Measurements from ENCODE around the gene SLC6A6.
A peak's percentile ranks its signal among the peaks of the same experiment; 100 is the strongest.

Gene SLC6A6

DNA sequence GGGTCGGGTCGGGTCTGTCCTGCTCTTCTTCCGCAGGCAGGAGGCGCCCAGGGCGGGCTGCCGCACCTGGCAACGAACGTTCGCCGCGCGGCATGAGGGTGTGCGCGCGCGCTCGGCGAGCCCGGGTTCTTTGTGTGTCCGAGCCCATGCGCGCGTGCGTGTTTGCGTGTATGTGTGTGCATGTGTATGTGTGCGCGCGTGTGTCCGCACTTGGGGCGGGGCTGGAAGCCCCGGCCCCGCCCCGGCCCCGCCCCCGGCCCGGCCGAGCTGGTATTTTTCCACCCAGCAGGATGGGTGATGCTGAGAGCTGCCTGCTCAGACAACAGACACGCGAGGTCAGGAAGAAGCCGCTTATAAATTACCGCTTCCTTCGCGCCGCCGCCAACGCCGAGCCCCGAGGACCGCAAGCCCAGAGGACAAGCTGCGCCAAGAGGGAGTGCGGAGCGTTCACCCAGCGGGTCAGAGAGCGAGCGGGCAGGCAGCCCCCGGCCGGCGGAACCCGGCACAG, at the start of gene SLC6A6:
TSS of gene SLC6A6 (plus strand) at position 303 of the 508 bp plus-strand sequence. CDS start 41,029 bp downstream, outside the sequence.
- peak; percentile 95 for DNase-seq (ENCODE audit: low spot score)

- no peak for DNase-seq (ENCODE audit: low spot score)
Measured at GRCh38 chr3:14353502-14353901, 48.9 kb upstream of the SLC6A6 start.

GRCh38 chr3:14357463-14357862, 44.9 kb upstream of the SLC6A6 start:
- DNase-seq (ENCODE audit: low spot score) = no peak

- no peak for DNase-seq (ENCODE audit: low spot score)
Measured at GRCh38 chr3:14358426-14359211, 43.8 kb upstream of the SLC6A6 start.

DNA sequence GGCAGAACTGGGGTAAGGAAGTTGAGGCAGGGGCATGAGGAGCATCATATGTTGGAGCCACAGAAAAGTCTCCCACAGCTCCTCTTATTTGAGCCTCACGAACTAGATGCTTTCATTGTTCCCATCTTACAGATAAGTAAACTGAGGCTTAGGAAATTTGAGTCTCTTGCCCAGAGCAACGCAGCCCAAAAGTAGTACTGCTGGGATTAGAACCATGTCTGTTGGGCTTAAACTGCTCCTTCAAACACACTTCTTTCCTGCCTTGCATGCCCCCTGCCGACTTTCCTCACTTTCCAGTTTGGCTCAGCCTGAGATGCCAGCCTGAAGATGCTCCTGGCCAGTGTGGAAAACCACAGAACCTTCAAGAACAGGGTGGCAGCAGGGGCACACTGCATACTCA, 43.1 kb upstream of the SLC6A6 start:
- no peak for DNase-seq (ENCODE audit: low spot score)

DNA sequence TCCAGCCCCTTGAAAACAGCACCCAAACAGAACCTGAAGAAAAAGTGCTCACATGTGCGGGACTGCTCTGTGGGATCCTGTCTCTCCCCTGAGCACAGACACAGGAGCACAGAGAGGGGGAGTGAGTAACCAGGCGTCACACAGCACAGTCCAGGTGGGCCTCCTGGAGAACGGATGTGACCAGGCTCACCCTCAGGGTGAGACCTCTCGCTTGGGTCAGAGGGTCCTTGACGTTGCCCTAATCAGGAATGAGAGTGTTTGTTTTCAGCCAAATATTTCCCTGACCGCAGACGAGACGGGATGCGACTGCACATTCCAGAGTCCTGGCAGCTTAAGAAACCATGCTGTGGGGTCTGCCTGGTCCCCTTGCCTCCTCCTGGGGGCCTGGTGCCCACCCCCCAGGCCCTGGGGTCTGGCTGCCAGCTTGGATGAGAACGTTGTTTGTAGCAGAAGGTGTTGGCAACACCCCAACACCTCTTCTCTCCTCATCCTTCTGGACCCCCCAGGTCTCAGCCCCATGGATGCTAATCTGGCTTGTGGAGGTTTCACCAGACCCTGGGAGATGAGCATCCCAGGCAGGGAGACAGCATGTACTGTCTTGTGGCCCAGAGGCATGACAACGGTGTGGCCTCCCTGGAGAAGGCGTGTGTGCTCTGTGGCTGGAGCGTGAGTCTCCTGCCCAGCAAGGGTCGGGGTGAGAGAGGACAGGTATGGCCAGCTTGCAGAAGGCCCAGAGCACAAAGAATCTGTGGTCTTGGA, 42.1 kb upstream of the SLC6A6 start:
- peak; percentile 80 for DNase-seq (ENCODE audit: low spot score)

GRCh38 chr3:14361068-14361677, 41.2 kb upstream of the SLC6A6 start:
- DNase-seq (ENCODE audit: low spot score) = no peak

GRCh38 chr3:14362890-14363289, 39.5 kb upstream of the SLC6A6 start:
- DNase-seq (ENCODE audit: low spot score) = no peak

DNA sequence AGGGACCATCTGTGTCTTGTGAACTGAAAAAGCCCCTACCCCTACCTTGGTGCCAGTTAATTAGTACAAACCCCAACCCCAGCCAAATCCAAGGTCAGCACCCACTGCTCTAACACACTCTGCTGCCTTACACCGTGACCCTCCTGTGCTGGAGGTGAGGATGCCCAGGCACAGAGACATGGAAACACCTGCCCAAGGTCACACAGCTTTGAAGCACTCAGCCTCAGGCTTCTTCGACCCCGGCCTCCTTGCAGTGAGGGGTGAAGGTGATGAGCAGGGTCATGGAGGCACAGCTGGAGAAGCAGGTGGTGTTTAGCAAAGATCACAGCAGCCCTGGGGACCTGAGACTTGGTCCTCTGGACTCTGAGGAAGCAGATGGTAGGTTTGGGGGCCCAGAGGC, 39.0 kb upstream of the SLC6A6 start:
- DNase-seq (ENCODE audit: low spot score) = no peak

DNA sequence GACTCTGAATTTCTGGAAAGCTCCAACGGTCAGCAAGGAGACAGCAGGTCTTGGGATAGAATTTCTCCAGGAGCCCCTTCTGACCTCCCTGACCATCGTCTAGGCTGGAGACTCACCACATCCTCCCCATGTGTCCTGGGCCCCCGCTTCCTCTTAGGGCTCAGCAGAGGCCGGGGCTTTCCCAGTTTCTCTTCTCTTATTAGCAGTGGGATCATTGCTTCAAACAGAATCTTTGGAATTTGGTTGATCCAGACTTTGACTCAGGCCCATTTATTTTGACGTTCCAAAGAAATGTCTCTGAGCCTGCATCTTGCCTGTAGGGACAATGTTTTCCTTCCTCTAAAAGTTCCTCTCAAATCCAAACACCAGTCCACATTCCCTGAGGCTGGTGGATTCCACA, 38.4 kb upstream of the SLC6A6 start:
- peak; percentile 60 for DNase-seq (ENCODE audit: low spot score)

- no peak for DNase-seq (ENCODE audit: low spot score)
Measured at GRCh38 chr3:14364580-14365292, 37.7 kb upstream of the SLC6A6 start.

DNA sequence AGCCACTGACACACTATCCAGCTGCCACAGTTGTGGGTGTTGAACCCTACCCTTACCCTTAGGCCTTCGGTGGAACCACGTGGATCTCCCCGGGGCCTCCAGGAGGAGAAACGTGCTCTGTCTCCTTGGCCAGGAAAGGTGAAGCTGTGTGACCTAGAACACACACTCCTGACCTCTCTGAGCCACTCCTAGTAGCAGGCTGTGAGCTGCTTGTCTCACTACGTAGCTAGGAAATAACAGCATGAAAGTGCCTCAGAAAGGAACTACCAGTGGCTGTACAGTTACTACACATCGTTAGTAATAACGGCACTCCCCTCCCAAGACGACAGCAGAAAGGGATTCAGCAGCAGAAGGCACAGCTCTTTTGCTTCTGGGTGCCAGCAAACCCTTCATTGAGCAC, 36.2 kb upstream of the SLC6A6 start:
- DNase-seq (ENCODE audit: low spot score) = no peak

DNA sequence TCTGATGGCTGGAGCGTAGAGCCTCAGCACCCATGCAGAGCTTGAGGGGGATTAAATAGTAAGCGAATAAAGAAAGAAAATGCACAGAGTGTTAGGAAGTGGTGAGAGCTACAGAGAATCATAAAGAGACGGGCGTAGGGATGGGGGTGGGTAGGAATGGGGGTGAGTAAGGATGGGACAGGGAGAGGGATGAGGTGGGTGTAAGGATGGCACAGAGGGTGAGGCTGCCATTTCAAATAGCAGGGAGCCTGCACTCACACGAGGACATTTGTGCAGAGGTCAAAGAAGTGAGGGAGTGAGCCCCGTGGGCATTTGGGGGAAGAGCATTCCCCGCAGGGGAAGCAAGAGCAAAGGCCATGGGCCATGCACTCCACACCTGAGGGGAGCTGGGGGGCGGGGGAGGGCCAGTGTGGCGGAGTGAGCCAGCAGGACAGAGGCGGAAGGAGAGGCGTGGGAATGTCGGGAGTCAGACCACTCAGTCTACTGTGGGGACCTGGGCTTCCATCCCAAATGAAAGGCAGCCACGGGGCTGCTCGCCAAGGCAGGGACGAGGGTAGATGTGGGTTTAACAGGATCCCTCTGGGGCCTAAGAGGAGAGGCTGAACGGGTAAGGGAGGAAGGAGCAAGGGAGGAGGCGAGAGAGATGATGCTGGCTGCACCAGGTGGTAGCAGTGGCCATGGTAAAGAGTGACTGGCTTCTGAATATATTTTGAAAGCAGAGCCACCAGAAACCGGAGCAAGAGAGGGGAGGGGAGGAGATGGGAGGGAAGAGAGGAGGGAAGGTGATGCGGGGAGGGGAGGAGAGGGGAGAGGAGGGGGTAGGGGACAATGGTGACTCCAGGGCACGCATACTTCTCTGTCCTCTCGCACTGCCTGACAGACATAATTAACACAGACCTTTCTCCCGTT, 35.2 kb upstream of the SLC6A6 start:
- DNase-seq (ENCODE audit: low spot score) = no peak

DNA sequence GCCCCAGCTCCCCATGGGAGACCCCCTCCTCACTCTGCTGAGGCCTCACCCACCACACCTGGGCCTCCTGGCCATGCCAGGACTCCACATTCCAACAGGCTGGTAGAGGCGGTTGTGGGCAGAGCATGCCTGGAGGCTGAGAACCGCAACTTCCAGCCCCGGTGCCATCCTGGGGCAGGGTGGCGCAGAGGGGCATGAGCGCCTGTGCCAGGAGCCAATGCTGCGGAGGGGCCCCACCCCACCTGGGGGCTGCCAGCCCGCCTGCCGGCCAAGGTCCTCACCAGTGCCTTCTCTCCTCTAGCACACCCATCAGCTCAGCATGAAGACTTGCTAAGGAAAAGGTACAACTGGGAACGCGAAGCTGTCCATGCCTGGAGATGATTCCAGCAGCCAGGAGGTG, 34.3 kb upstream of the SLC6A6 start:
- no peak for DNase-seq (ENCODE audit: low spot score)

GRCh38 chr3:14368885-14369284, 33.5 kb upstream of the SLC6A6 start:
- no peak for DNase-seq (ENCODE audit: low spot score)

GRCh38 chr3:14369675-14370669, 32.4 kb upstream of the SLC6A6 start:
- no peak for DNase-seq (ENCODE audit: low spot score)

- no peak for DNase-seq (ENCODE audit: low spot score)
Measured at GRCh38 chr3:14370720-14371572, 31.5 kb upstream of the SLC6A6 start.

GRCh38 chr3:14371573-14372474, 30.6 kb upstream of the SLC6A6 start:
- DNase-seq (ENCODE audit: low spot score) = peak; percentile 80
